ENCODE measurements around the gene CELSR2. TPM values are rescaled to one million over a fixed set of nuclear protein-coding genes. Genes with fewer than 3 reads are reported as not detected.

Gene CELSR2
- total RNA-seq, 4 donors from 2014 or later, result 0.65 to 1.5 (median 1.2) TPM

DNA sequence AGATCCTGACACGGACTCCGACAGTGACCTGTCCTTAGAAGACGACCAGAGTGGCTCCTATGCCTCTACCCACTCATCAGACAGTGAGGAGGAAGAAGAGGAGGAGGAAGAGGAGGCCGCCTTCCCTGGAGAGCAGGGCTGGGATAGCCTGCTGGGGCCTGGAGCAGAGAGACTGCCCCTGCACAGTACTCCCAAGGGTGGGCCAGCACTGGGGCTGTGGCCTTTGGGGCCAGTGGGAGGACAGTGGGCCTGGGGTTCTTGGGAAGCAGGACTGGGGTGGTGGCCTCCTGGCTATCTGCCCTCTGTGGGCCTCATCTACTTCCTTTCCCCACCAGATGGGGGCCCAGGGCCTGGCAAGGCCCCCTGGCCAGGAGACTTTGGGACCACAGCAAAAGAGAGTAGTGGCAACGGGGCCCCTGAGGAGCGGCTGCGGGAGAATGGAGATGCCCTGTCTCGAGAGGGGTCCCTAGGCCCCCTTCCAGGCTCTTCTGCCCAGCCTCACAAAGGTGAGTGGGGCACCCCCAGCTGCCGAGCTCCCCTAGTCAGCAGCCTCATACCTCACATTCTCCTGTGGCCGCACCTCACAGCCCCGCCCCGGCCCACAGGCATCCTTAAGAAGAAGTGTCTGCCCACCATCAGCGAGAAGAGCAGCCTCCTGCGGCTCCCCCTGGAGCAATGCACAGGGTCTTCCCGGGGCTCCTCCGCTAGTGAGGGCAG, 23.6 kb downstream of the CELSR2 start:
- TF ChIP-seq CTCF (IDR thresholded peaks at IDR 0.05; ENCODE audit: low read depth), result no peak

DNA sequence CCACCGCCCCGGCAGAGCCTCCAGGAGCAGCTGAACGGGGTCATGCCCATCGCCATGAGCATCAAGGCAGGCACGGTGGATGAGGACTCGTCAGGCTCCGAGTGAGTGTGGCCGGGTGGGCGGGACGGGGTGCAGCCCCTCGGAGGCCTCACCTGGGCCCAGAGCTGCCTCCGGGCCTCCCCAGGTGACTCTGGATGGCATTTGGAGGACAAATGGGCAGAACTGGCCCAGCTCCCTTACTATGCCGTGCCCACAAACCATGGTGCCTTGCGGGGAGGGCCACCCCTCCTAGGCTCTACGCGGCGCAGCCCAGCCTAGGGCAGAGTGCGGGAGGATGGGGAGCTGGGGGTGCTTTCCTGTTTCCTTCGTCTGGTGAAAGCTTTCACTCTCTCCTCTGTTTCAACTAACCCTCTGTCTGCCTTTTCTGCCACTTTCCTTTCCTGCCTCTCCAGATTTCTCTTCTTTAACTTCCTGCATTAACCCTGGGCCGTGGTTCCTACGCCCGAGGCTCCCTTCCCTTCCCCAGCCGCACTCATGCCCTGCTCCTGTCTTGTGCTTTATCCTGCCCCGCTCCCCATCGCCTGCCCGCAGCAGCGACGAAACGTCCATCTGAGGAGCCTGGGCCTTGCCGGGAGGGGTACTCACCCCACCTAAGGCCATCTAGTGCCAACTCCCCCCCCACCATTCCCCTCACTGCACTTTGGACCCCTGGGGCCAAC, 24.4 kb downstream of the CELSR2 start:
- TF ChIP-seq CTCF (IDR thresholded peaks at IDR 0.05; ENCODE audit: low read depth), result no peak

GRCh38 chr1:109274533-109275476, 25.5 kb downstream of the CELSR2 start:
- no peak for TF ChIP-seq CTCF (IDR thresholded peaks at IDR 0.05; ENCODE audit: low read depth)

- no peak for TF ChIP-seq CTCF (IDR thresholded peaks at IDR 0.05; ENCODE audit: low read depth)
Observed at GRCh38 chr1:109275706-109276345, 26.5 kb downstream of the CELSR2 start.

DNA sequence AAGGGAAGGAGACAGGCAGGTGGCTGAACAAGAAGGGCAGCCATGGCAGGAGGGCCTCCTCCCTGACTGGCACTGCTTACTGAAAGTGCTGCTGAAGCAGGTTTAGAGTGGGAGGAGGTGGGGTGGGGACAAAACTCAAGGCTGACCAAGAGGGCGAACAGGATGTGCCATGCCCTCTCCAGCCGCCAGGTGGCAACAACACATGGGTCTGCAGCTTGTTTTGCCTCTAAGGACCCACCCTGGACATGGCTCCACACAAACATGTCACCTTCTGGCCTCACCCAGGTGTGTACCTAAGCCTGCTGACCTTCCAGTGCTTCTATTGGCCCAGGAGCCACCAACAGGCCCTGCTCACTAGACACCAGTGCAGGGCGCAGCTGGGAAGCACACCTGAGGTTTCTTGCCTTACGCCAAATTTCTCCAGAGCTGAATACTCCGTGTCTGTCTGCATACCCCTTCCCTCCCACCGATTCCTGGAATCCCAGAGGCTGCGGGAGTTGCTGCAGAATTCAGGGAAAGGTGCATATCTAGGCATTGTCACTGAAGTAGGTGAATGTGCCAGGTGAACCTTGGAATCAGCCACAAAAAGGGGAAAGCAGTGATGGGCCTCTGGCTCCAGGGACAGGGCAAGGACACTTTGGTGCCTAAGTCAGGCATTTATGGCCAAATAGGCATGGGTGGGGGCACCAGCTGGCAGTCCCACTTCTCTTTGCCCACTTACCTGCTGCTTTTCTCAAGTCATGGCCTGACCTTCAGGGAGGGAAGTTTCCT, 28.3 kb downstream of the CELSR2 start:
- TF ChIP-seq CTCF (IDR thresholded peaks at IDR 0.05; ENCODE audit: low read depth), result no peak

DNA sequence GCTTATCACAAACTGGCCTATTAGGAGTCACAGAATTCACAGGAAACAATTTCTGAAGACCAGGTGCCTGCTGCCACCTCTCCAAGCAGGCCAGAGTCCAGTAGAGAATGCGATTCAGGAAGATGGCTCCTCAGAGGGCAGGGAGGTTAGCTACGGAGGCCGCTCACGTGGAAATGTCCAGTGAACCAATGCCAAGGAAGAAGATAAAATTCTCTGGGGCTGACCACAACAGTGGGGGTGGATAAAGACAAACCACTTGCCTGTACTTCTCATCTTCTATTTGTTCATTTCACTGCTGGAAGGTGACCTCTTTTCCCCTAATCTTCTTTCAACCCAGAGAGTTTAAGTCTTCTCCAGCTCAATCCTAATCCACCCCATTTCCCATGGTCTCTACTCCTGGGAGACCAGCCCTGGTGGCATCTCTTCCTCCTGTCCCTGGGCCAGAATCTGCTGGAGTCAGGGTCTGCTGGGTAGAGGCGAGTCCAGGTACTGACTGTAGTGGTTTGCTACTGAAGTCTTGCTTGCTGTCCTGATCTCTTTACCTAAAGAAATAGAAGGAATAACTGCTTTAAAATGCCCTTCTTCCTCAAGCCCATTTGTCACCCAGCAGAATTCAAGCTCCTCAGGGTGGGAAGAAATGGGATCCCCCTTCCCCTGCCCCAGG, 30.4 kb downstream of the CELSR2 start:
- no peak for TF ChIP-seq CTCF (IDR thresholded peaks at IDR 0.05; ENCODE audit: low read depth)
